Non-pigmented ciliary epithelial cell (primary cell): ENCODE measurements around the gene CEACAM5.
"Not testable (repeated sequence)": the region's sequence is repeated elsewhere in the genome, so short reads cannot be mapped to it uniquely, and the experiment has no call there.

Experiments
- DNase-seq: peaks from one replicate; pipeline ENCODE4 v3.0.0-alpha.2; 2010; ENCODE audit warnings: low read depth

The CEACAM5 gene

DNA sequence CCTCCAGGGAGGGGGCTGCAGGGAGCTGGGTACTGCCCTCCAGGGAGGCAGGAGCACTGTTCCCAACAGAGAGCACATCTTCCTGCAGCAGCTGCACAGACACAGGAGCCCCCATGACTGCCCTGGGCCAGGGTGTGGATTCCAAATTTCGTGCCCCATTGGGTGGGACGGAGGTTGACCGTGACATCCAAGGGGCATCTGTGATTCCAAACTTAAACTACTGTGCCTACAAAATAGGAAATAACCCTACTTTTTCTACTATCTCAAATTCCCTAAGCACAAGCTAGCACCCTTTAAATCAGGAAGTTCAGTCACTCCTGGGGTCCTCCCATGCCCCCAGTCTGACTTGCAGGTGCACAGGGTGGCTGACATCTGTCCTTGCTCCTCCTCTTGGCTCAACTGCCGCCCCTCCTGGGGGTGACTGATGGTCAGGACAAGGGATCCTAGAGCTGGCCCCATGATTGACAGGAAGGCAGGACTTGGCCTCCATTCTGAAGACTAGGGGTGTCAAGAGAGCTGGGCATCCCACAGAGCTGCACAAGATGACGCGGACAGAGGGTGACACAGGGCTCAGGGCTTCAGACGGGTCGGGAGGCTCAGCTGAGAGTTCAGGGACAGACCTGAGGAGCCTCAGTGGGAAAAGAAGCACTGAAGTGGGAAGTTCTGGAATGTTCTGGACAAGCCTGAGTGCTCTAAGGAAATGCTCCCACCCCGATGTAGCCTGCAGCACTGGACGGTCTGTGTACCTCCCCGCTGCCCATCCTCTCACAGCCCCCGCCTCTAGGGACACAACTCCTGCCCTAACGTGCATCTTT lies 7.8 kb upstream of the CEACAM5 start:
- no peak for DNase-seq

DNA sequence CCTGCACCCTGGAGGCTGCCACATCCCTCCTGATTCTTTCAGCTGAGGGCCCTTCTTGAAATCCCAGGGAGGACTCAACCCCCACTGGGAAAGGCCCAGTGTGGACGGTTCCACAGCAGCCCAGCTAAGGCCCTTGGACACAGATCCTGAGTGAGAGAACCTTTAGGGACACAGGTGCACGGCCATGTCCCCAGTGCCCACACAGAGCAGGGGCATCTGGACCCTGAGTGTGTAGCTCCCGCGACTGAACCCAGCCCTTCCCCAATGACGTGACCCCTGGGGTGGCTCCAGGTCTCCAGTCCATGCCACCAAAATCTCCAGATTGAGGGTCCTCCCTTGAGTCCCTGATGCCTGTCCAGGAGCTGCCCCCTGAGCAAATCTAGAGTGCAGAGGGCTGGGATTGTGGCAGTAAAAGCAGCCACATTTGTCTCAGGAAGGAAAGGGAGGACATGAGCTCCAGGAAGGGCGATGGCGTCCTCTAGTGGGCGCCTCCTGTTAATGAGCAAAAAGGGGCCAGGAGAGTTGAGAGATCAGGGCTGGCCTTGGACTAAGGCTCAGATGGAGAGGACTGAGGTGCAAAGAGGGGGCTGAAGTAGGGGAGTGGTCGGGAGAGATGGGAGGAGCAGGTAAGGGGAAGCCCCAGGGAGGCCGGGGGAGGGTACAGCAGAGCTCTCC lies 6.9 kb upstream of the CEACAM5 start:
- no peak for DNase-seq

DNA sequence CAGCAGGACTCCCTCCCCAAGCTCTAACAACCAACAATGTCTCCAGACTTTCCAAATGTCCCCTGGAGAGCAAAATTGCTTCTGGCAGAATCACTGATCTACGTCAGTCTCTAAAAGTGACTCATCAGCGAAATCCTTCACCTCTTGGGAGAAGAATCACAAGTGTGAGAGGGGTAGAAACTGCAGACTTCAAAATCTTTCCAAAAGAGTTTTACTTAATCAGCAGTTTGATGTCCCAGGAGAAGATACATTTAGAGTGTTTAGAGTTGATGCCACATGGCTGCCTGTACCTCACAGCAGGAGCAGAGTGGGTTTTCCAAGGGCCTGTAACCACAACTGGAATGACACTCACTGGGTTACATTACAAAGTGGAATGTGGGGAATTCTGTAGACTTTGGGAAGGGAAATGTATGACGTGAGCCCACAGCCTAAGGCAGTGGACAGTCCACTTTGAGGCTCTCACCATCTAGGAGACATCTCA lies 6.2 kb upstream of the CEACAM5 start:
- DNase-seq = no peak

DNA sequence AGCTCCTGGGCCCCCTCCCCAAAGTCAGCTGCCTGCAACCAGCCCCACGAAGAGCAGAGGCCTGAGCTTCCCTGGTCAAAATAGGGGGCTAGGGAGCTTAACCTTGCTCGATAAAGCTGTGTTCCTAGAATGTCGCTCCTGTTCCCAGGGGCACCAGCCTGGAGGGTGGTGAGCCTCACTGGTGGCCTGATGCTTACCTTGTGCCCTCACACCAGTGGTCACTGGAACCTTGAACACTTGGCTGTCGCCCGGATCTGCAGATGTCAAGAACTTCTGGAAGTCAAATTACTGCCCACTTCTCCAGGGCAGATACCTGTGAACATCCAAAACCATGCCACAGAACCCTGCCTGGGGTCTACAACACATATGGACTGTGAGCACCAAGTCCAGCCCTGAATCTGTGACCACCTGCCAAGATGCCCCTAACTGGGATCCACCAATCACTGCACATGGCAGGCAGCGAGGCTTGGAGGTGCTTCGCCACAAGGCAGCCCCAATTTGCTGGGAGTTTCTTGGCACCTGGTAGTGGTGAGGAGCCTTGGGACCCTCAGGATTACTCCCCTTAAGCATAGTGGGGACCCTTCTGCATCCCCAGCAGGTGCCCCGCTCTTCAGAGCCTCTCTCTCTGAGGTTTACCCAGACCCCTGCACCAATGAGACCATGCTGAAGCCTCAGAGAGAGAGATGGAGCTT lies 4.7 kb upstream of the CEACAM5 start:
- no peak for DNase-seq

DNA sequence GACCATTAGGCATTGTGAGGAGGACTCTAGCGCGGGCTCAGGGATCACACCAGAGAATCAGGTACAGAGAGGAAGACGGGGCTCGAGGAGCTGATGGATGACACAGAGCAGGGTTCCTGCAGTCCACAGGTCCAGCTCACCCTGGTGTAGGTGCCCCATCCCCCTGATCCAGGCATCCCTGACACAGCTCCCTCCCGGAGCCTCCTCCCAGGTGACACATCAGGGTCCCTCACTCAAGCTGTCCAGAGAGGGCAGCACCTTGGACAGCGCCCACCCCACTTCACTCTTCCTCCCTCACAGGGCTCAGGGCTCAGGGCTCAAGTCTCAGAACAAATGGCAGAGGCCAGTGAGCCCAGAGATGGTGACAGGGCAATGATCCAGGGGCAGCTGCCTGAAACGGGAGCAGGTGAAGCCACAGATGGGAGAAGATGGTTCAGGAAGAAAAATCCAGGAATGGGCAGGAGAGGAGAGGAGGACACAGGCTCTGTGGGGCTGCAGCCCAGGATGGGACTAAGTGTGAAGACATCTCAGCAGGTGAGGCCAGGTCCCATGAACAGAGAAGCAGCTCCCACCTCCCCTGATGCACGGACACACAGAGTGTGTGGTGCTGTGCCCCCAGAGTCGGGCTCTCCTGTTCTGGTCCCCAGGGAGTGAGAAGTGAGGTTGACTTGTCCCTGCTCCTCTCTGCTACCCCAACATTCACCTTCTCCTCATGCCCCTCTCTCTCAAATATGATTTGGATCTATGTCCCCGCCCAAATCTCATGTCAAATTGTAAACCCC lies 2.8 kb upstream of the CEACAM5 start:
- DNase-seq = no peak

DNA sequence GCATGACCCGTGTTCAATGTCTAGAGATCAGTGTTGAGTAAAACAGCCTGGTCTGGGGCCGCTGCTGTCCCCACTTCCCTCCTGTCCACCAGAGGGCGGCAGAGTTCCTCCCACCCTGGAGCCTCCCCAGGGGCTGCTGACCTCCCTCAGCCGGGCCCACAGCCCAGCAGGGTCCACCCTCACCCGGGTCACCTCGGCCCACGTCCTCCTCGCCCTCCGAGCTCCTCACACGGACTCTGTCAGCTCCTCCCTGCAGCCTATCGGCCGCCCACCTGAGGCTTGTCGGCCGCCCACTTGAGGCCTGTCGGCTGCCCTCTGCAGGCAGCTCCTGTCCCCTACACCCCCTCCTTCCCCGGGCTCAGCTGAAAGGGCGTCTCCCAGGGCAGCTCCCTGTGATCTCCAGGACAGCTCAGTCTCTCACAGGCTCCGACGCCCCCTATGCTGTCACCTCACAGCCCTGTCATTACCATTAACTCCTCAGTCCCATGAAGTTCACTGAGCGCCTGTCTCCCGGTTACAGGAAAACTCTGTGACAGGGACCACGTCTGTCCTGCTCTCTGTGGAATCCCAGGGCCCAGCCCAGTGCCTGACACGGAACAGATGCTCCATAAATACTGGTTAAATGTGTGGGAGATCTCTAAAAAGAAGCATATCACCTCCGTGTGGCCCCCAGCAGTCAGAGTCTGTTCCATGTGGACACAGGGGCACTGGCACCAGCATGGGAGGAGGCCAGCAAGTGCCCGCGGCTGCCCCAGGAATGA lies 1.5 kb upstream of the CEACAM5 start:
- no peak for DNase-seq

DNA sequence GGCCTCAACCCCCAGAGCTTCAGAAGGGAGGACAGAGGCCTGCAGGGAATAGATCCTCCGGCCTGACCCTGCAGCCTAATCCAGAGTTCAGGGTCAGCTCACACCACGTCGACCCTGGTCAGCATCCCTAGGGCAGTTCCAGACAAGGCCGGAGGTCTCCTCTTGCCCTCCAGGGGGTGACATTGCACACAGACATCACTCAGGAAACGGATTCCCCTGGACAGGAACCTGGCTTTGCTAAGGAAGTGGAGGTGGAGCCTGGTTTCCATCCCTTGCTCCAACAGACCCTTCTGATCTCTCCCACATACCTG lies 969 bp upstream of the CEACAM5 start:
- no peak for DNase-seq

DNA sequence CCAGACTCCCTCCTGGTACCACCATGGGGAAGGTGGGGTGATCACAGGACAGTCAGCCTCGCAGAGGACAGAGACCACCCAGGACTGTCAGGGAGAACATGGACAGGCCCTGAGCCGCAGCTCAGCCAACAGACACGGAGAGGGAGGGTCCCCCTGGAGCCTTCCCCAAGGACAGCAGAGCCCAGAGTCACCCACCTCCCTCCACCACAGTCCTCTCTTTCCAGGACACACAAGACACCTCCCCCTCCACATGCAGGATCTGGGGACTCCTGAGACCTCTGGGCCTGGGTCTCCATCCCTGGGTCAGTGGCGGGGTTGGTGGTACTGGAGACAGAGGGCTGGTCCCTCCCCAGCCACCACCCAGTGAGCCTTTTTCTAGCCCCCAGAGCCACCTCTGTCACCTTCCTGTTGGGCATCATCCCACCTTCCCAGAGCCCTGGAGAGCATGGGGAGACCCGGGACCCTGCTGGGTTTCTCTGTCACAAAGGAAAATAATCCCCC lies 505 bp upstream of the CEACAM5 start:
- DNase-seq = no peak

DNA sequence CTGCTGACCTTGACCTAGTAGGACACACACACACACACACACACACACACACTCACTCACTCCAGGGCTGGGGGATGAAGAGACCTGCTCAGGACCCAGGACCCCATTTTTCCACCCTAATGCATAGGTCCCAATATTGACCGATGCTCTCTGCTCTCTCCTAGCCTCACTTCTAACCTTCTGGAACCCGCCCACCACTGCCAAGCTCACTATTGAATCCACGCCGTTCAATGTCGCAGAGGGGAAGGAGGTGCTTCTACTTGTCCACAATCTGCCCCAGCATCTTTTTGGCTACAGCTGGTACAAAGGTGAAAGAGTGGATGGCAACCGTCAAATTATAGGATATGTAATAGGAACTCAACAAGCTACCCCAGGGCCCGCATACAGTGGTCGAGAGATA lies 1.1 kb downstream of the CEACAM5 start:
- DNase-seq = not testable (repeated sequence)

DNA sequence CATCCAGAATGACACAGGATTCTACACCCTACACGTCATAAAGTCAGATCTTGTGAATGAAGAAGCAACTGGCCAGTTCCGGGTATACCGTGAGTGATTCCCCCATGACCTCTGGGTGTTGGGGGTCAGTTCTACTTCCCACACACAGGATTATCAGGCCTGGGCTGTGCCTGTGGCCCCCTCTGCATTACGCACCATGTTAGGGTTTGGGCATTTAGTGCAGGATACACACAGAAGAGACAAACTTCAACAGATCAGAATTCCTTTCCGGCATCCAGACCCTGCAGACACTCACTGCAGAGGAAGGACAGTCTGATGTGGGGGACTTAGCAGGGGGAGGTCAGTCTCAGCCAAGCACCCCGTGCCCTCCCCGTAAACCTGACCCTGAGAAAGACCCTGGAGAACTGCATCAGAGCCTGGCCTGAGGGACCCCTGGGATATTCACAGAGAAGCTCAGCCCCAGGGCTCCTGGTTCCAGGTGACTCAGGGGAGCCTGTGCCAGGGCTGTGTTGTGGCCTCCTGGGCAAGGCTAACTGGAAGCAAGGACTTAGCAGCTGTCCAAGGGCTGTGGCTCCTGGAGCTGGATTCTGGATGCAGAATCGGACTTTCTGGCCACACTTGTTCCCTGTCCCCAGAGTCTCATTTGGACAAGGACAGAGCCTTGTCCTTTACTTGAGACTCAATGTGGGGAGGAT lies 1.7 kb downstream of the CEACAM5 start:
- DNase-seq = no peak

DNA sequence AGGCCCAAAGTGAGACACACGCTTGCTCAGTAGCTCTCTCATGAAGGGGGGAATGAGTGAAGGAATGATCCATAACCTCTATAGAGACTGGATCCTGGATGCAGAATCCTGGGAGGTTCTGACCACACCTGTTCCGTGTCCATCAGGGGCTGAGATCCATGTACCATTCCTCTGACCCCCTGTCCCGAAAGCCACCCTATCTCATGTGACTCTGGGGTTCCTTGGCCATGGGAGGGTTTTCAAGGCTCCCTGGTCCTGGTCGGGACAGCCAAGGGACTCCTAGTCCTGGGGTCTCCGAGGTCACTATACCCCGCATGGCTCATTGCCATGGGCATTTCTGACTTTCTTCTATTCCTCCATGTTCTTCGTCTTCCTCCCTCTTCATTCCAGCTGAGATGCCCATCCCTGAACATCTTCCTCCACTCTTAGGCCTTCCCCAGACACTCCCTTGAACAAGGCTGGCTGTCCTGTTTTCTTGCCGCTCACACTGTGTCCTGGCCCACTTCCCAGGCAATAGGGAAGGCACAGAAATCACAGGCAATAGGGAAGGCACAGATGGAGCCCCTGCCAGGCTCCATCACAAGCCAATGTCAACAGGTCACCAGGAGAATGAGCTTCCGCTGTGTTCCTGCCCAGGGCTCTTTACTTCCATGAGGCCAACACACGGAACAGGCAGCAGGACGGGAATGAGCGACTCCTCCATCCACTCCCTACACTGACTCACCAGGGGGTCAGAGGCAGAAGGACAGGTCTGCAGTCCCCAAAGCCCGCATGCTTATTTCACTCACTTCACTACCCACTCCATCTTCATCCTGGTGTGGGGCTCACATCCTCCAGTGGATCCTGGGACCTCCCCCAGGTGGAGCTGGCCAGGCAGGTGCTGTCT lies 3.2 kb downstream of the CEACAM5 start:
- DNase-seq = no peak

DNA sequence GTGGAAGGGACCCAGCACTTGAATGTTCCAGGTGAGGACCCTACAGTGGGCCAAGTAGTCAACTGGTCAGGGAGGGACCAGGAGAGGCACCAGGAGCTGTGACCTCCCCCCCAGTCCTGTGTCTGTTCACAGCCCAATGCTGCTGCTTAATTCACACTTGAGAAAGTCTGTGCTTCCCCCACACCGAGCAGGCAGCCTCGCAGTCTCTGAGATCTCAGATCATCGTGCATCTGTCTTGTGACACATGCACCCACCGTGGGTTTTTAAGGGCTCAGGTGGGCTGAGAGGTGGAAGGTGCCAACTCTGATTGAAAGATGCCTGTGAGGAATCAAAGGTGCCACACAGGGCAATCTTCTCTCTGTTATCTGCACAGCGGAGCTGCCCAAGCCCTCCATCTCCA lies 6.2 kb downstream of the CEACAM5 start:
- no peak for DNase-seq

DNA sequence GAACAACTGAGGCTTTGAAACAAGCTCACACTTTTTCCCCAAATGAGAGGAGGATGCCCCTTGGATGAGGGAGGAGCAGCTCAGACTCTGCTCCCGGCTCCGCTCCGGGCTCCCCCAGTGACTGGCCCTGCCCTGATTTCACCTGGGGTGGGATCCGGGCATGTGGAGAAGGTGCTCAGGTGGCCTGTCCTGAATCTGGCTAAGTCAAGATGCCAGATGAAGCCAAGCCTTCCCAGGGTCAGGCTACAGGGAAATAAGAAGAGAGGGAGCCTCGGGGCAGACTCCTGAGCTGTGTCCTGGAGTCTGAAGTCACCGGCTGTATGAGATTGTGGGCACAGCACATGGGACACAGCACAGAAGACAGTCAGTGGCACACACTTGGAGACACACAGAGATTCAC lies 10.3 kb downstream of the CEACAM5 start:
- no peak for DNase-seq

DNA sequence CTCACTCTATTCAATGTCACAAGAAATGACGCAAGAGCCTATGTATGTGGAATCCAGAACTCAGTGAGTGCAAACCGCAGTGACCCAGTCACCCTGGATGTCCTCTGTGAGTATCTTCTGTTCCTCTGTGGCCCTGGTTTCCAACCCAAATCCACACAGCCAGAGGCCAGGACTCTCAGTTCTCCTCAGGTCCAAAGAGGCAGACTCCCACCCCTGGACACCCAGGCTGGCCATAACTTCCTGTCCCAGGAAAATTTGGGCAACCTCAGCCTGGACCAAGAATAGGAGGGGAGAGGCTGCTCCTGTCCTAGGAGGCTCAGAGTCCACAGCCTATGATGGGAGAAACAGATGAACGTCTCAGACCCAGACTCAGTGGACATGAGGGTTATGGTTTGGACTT lies 11.7 kb downstream of the CEACAM5 start:
- DNase-seq = no peak

DNA sequence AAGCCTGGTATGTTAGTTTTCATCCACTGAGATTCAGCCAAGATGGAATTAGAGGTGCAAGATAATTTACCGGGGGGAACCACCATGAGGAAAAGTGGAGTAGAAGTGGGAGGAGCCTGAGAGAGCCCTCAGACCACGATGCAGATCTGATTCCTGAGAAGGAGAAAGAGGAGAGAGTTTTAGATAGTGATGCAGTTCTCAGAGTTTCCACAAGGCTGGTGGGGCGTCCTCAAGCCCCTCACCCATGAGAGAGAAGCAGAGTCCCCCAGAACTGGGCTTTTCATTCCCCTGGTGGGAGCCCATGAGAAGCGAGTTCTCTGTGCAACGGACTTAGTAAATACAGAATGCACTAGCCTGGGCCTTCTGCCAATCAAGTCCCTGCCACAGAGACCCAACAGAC lies 18.1 kb downstream of the CEACAM5 start:
- no peak for DNase-seq

DNA sequence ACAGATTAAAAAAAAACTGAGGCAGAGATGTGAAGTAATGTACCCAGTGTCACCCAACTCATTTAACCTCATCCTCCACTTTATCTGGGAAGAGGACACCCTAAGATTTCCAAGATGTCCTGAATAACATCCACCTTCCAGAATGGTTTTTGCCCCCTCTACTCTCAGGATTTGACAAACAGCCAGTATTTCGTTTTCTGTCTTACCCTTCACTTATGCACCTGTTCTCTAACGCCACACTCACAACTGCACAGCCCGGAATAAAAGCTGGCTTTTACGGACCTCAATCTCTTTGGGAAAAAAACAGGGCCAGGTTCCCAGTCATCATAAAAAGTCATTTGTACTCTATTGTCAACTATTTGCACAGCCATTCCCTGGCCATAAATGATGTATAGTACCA lies 25.7 kb downstream of the CEACAM5 start:
- no peak for DNase-seq

DNA sequence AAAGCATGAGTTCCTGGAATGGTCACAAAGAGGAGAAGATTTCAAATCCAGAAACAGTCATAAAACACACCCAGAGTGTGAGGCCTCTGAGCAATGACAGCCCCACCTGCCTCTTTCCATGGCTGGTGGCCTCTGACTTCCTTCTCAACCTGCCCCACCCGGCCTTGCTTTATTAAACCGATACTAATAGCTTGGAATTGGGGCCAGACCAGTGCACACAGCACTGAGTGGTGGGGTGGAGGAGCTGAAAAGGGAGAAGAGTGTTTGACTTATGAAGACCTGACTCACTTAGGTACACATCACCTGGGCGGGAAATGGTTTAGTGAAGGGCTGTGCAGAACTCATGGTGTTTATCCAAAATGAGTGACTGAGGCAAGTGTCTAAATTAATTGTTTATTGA lies 26.2 kb downstream of the CEACAM5 start:
- DNase-seq = no peak

DNA sequence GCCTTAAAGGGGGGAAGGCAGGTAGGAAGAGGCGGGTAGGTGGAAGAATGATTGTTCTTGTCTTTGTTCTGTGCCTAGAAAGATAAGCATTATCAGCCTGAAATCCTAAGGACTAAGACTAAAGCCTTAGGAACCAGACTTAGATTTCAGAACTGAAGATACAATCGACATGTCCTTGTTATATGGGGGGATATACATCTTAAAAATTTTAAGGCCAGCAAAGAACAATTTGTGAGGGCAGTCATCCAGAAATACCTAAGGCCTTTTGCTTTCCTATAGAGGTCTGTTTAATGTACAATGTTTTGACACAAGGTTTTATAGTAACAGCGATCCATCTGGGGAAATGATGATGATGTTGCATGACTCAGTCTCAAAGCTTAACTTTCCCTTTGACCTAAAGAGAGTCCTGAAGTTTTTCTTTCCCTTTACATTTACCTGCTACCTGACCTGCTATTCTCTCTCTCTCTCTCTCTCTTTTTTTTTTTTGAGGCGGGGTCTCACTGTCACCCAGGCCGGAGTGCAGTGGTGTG lies 26.7 kb downstream of the CEACAM5 start:
- no peak for DNase-seq

DNA sequence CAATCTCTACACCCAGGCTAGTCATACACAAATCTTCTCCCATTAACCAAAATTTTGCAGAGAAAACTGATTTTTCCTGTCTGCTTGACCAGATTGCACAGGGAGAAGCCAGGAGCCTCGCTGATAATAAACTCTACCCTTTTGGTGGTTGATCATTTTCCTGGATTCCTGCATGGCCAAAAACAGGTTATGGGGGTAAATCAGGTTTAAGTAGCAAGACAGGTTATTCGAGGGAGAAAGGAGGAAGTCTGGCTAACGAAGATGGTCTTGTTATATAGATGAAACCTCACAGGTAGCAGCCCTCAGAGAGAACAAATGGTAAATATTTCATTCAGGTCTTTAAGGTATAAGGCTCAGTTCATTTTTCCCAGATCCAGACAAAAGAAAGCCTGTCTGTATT lies 30.9 kb downstream of the CEACAM5 start:
- DNase-seq = no peak
